NCI-H748 (cell line): ENCODE results near the gene PLD1.
"Not testable (repeated sequence)": the region's sequence is repeated elsewhere in the genome, so short reads cannot be mapped to it uniquely, and the experiment has no call there.

Experiments
- DNase-seq: peaks from one replicate; lab custom pipeline; 2025; ENCODE audit not compliant: unreplicated experiment; lab: John Stamatoyannopoulos, UW

PLD1 gene

GRCh38 chr3:171746320-171747222, 63.7 kb downstream of the PLD1 start:
- not testable (repeated sequence) for DNase-seq

DNA sequence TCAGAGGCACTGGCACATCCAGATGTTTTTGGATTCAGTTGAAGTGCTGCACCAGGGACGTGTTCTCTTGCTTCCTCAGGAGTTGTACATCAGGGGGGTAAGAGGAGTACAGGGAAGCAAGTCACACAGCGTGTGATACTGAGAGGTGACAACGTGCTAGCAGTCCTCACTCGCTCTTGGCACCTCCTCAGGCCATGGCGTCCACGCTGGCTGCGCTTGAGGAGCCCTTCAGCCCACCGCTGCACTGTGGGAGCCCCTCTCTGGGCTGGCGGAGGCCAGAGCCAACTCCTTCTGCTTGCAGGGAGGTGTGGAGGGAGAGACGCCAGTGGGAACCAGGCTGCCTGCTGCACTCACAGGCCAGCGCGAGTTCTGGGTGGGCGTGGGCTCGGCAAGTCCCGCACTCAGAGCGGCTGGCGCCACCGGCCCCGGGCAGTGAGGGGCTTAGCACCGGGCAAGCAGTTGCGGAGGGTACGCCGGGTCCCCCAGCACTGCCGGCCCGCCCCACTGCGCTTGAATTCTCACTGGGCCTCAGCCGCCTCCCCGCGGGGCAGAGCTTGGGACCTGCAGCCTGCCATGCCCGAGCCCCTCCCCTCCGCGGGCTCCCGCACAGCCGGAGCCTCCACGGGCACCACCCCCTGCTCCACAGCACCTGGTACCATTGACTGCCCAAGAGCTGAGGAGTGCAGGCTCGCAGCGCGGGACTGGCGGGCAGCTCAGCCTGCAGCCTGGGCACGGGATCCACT, 64.5 kb downstream of the PLD1 start:
- DNase-seq, result no peak

- DNase-seq, result no peak
Observed at GRCh38 chr3:171744158-171744741, 66.0 kb downstream of the PLD1 start.

- peak; percentile 41 for DNase-seq
Observed at GRCh38 chr3:171743327-171744157, 66.7 kb downstream of the PLD1 start.

GRCh38 chr3:171741377-171741776, 68.9 kb downstream of the PLD1 start:
- peak; percentile 85 for DNase-seq

DNA sequence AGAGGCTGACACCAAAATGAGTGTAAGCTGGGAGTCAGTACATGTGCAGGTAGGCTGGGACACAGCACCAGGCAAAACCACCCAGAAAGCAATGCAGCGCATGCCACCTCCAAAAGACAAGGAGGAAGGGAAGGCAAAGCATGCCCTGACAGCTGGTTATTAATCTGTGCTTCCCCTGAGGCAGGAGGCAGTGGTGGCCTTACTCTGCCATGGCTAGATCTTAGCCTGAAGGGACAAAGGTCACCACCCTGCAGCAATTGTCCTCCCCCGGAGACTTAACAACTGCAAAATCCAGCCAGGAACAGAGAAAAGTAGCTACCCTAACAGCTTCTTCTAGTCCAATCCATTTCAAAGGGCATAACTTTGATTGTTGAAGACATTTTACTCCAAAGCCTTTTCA, 73.7 kb downstream of the PLD1 start:
- DNase-seq, result no peak

DNA sequence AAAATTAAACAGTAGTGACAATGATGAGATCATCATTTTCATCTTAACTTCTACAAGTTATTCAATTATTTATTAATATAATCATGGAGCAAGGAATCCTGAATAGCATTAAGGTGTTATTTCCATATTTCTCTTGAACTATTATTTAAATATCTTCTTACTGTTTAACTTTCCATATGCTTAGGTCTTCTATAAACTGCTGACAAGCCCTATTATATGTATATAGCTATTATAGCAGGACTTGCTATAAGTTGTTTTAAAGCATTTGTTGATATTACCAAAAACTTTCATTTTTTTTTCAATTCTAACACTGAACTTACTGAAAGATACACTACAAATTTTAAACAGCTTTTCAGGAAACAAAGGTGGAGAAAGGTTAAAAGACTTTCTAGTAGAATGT, 76.7 kb downstream of the PLD1 start:
- DNase-seq, result no peak

DNA sequence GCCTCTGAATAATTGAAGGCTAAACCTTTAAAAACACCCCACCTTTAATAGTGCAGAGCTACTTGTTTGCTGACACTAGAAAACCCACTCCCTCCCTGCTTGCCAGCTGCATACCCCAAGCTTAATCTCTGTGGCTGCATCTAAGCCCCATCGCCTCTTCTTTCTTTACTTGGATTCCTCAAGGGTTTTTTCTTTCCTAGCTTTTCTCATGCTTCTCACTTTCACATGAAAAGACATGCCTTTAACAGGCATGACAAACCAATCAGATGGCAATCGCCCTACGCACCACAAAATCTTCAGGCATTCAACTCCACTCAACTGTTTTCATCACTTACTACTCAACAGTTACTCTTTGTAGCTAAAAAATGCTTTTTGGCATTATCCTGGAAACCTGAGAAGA, 77.5 kb downstream of the PLD1 start:
- DNase-seq, result no peak

DNA sequence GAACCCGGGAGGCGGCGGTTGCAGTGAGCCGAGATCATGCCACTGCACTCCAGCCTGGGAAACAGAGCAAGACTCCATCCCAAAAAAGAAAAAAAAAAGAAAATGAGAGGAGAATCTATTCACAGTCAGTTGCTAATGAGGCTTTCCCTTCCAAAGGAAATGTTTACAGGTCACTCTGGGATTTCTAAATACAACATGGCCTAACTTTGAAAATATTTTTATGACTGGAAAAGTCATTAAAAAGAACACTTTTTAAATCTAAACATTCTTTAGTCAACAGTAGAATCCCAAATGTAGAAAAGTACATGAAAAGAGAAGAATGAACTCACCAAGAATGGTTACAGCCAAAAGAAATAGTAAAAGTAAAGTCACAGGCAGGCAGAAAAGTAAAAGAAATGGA, 78.6 kb downstream of the PLD1 start:
- no peak for DNase-seq

DNA sequence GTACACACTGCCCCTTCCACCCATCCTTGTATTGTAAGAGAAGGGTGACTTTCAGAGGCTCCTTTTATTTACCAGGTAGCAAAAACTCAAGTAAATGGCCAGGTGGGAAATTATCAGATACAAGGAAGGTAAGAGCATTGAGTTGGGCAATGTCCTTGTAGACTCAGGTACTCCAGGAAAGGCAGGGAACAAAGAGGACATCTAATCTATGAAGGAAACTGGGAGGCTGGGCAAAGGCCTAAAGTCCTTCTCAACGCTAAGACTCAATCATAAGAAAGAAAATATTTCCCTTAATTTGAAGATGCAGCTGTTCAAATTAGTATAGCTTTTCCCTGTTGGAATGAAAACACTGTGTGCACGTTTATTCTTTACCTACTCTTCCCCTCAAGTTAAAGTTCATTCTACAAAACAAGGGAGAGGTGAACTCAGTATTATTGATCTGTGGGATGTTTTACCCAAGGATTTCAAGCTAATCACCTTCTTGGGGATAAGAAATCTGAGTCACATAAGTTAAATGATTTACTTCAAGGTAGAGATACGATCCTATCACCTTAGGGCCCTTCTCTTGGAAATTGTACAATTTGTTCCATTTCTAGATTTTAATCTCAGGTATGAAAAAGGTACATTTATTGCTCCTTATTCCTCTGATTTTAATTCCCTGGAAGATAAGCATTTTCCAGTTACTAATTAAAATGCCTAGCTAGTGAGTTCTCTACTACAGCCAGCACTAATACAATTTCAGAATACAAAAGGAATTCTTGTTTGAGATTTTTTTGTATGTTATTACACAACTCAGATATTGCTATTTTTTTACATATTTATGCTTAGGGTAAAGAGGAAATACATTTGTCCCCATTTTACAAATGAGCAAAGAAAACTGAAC, 80.6 kb downstream of the PLD1 start:
- no peak for DNase-seq

DNA sequence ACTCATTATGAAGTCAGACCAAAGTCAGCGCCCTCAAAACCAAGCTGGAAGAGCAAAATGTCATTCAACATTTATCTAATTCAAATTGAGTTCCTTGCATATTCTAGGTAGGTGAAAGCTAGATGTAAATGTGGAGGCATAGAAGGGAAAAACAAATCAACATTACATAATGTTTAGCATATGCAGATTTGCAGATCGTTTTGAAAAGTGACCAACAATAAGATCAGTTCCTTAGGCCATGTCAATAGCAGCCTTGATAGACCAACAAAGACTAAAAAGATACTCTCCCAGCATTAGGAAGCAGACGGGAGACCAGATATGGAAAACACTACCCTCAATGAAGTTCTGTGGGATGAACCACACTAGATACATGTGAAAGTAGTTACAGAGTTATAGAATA, 83.0 kb downstream of the PLD1 start:
- no peak for DNase-seq

GRCh38 chr3:171718493-171719185, 91.6 kb downstream of the PLD1 start:
- no peak for DNase-seq

DNA sequence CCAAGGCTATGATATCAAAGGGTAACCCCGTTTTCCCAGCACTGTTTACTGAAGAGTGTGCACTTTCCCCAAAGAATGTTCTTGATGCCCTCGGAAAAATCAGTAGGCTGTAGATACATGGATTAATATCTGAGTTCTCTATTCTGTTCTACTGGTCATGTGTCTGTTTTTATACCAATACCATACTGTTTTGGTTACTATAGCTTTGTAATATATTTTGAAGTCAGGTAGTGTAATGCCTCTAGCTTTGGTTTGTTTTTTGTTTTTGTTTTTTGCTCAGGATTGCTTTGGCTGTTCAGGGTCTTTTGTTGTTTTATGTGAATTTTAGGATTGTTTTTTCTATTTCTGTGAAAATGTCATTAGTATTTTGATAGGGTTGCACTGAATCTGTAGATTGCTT, 95.1 kb downstream of the PLD1 start:
- DNase-seq, result no peak

DNA sequence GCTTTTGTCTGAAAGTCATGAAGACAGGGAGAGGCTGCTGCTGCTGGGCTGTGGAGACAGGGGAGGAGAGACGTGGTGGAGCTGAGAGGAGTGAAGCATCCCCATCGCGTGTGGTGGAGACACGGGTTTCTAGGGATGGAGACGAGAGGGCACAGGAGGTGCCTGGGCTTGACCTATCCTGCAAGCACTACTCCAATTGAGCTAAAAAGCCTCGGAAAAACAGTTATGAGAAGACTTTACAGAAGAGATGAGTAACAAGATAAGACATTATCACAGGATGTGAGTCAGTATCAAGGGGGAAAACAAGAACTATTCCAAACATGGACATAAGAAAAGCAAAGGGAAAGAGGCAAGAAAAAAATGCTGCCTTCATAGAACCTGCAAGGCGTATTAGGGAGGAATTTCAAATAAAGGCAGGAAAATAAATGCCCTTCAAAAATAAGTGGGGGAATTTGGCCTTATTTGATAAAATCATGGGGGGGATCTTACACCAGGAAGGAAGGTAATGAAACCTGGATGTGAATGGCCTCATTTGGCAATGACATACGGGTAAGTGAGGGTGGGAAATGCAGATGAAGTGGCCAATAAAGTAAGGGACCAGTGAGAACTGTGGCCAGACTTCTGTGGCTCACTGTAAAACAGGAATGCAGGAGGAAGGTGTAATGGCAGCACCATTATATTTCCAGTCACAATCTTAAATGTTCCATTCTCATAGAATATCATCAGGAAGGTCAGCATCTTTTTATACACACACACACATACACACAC, 97.9 kb downstream of the PLD1 start:
- DNase-seq, result no peak

DNA sequence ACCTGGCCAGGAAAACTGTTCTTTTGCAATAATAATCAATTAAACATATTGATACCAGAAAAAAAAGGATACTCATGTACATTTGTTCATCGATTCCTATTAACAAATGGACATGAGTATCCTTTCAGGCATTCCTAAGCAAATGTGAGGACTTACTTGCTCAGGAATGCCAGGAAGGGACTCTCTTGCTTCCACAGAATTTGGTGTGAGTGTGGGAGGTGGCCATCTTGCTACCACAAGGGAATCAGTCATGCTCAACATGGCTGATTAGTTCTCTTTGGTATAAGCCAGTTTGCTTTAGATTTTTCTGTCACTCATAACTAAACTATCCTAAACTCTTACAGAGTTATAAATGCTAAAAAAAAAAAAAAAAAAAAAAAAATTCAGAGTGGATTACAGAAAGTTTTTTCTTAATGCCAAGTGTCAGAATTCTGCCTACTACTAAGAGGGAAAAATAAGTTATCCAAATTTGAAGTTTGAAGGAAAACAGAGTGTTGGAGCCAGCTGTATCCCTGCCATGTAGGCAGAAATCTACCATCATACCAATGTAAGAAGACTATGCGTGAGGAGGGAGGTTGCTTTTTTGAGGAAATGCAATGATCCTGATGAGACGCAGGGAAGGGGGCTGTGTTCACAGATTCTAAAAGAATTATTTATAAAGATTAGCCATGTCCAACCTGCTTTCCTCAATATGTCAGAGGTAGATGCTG, 98.7 kb downstream of the PLD1 start:
- no peak for DNase-seq

GRCh38 chr3:171710359-171710758, 99.9 kb downstream of the PLD1 start:
- no peak for DNase-seq

GRCh38 chr3:171704814-171705213, 105.5 kb downstream of the PLD1 start:
- DNase-seq, result no peak

GRCh38 chr3:171704002-171704401, 106.3 kb downstream of the PLD1 start:
- DNase-seq, result peak; percentile 49
